LNCaP clone FGC (cell line): Measurements from ENCODE around the gene MAGI2.

Experiments
- DNase-seq: peaks from one replicate; pipeline ENCODE4 v3.0.0-alpha.2; 2011; ENCODE audit warnings: low read depth
- H3K4me3 ChIP-seq: 2 replicates; pipeline ENCODE4 v1.5.1; 2011; ENCODE audit warnings: mild to moderate bottlenecking, low read depth, low read length, control low read depth
- CTCF ChIP-seq: IDR thresholded peaks from 2 replicates; pipeline ENCODE4 v1.5.1; 2012; ENCODE audit warnings: mild to moderate bottlenecking; ENCODE audit not compliant: control insufficient read depth, insufficient read depth; ENCODE audit errors: extremely low read depth

MAGI2 gene

DNA sequence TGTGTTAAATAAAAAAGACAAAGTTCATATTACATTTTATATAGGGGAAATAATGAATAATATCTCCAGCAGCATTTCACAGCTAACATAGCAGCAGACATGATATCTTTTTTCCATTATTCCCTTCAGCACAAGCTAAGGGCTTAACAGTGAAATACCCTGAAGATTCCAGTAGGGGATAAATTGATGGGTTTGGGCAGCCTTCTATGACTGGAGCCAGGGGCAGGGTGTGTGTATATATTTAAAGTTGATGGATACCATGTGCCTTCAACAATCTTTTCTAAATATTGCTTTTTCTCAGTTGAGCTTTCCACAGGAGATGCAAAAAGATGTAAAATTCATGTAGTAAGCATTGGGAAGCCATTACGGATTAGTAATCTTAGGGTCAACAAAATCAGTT lies 151.2 kb downstream of the MAGI2 start:
- no peak for DNase-seq
- no peak overlapping the region for H3K4me3 ChIP-seq
- no peak for TF ChIP-seq CTCF

DNA sequence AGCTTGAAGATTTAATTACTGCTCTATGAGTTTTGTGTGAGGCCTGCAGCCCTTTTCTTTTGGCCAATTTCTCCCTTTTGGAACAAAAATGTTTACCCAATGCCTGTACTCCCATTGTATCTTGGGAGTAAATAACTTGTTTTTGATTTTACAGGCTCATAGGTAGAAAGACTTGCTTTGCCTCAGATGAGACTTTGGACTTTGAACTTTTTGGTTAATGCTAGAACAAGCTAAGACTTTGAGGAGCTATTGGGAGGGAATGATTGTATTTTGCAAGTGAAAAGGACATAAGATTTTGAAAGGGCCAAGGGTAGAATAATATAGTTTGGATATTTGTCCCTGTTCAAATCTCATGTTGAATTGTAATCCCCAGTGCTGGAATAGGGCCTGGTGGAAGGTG lies 152.0 kb downstream of the MAGI2 start:
- no peak for DNase-seq
- H3K4me3 ChIP-seq, result no peak overlapping the region
- TF ChIP-seq CTCF, result no peak

GRCh38 chr7:79300573-79300972 lies 152.9 kb downstream of the MAGI2 start:
- H3K4me3 ChIP-seq, result no peak overlapping the region
- TF ChIP-seq CTCF, result no peak
- no peak for DNase-seq

GRCh38 chr7:79298145-79298760 lies 155.2 kb downstream of the MAGI2 start:
- no peak for DNase-seq

GRCh38 chr7:79296553-79297320 lies 156.7 kb downstream of the MAGI2 start:
- no peak for DNase-seq
- no peak for TF ChIP-seq CTCF
- no peak overlapping the region for H3K4me3 ChIP-seq

More at GRCh38 chr7:79298145-79298760, 155.2 kb downstream of the MAGI2 start:
- H3K4me3 ChIP-seq, result no peak overlapping the region
- peak; percentile 67 for TF ChIP-seq CTCF

GRCh38 chr7:79293655-79294142 lies 159.8 kb downstream of the MAGI2 start:
- H3K4me3 ChIP-seq, result no peak overlapping the region
- TF ChIP-seq CTCF, result no peak
- DNase-seq, result no peak
